BJ (cell line): ENCODE results near the gene C4orf46. TPM values are rescaled to one million over a fixed set of nuclear protein-coding genes. Genes with fewer than 3 reads are reported as not detected.

ENCODE experiments used
- CTCF ChIA-PET: fragments of 350-600 bp; formaldehyde crosslinking; extraction: SDS; loops from one replicate; lab custom pipeline; 2021; ENCODE audit warnings: antibody characterized with exemption, inconsistent platforms; lab: Yijun Ruan, JAX
- POLR2A ChIA-PET: fragments of 300-600 bp; sonication (Branson Sonifier 250); formaldehyde crosslinking; extraction: SDS; loops from one replicate; lab custom pipeline; 2021; ENCODE audit warnings: antibody characterized with exemption; lab: Charles Lee
- DNase-seq: peaks from one replicate; pipeline ENCODE4 v3.0.0-alpha.2; 2011; ENCODE audit warnings: low read depth
- H3K27me3 ChIP-seq: 2 replicates; pipeline ENCODE4 v1.6.0; 2011; ENCODE audit warnings: low read length; ENCODE audit not compliant: control insufficient read depth, insufficient read depth
- H3K36me3 ChIP-seq: 2 replicates; pipeline ENCODE4 v1.5.1; 2011; ENCODE audit warnings: low read length; ENCODE audit not compliant: control insufficient read depth, insufficient read depth
- H3K4me3 ChIP-seq: 2 replicates; pipeline ENCODE4 v1.5.1; 2011; ENCODE audit warnings: low read depth, mild to moderate bottlenecking, control low read depth, low read length
- CTCF ChIP-seq: IDR thresholded peaks from 2 replicates; pipeline ENCODE4 v1.5.1; 2011; ENCODE audit warnings: low read depth, mild to moderate bottlenecking, control low read depth, inconsistent platforms, low read length, moderate library complexity; ENCODE audit not compliant: insufficient read depth
- polyA plus RNA-seq: library from polyadenylated mRNA; depleted of rRNA; stranded (reverse); fragments of >200 nt; gene quantifications from 2 replicates; pipeline ENCODE4 v1.2.3, GENCODE V29; 2011

The C4orf46 gene
- polyA plus RNA-seq, 1 experiment = 10.2 TPM

- H3K36me3 ChIP-seq = peaks cover 3% of the 10 kb centered on the region
- H3K4me3 ChIP-seq = no peak overlapping the region
- ChIA-PET POLR2A (no interaction called here), CTCF (interaction anchor here (0.5 kb wide), 1 partner anchor 1330 kb away, joined by 3 read pairs; no protein-coding TSS in a partner anchor)
- no peak for DNase-seq
- no peak for TF ChIP-seq CTCF
- no peaks in the 10 kb centered on the region for H3K27me3 ChIP-seq
Observed at GRCh38 chr4:158704274-158704673, 32.6 kb upstream of the C4orf46 start.

GRCh38 chr4:158688813-158689212 lies 17.1 kb upstream of the C4orf46 start:
- no peak for DNase-seq
- ChIA-PET POLR2A (no interaction called here), CTCF (no interaction called here)
- Histone ChIP-seq H3K36me3 (no peaks in the 10 kb centered on the region), H3K4me3 (no peak overlapping the region), H3K27me3 (no peaks in the 10 kb centered on the region)
- TF ChIP-seq CTCF = no peak

- ChIA-PET CTCF (no interaction called here), POLR2A (no interaction called here)
- no peaks in the 10 kb centered on the region for H3K27me3 ChIP-seq
- DNase-seq = no peak
- TF ChIP-seq CTCF = no peak
- H3K36me3 ChIP-seq = no peaks in the 10 kb centered on the region
- H3K4me3 ChIP-seq = no peak overlapping the region
Observed at GRCh38 chr4:158682066-158682465, 10.4 kb upstream of the C4orf46 start.

- Histone ChIP-seq H3K4me3 (no peak overlapping the region), H3K36me3 (no peaks in the 10 kb centered on the region), H3K27me3 (no peaks in the 10 kb centered on the region)
- TF ChIP-seq CTCF = no peak
- ChIA-PET POLR2A (no interaction called here), CTCF (interaction anchor here (1.1 kb wide), 1 partner anchor 9 kb away, joined by 4 read pairs; no protein-coding TSS in a partner anchor)
- DNase-seq = no peak
Observed at GRCh38 chr4:158681629-158682028, 9.9 kb upstream of the C4orf46 start.

- no peak for TF ChIP-seq CTCF
- Histone ChIP-seq H3K27me3 (no peaks in the 10 kb centered on the region), H3K4me3 (no peak overlapping the region), H3K36me3 (no peaks in the 10 kb centered on the region)
- ChIA-PET CTCF (interaction anchor here (1.2 kb wide), 1 partner anchor 23 kb away, joined by 4 read pairs; no protein-coding TSS in a partner anchor), POLR2A (no interaction called here)
- DNase-seq = no peak
Observed at GRCh38 chr4:158678767-158679166, 7.1 kb upstream of the C4orf46 start.
